ENCODE measurements around the gene TEX55.

DNA sequence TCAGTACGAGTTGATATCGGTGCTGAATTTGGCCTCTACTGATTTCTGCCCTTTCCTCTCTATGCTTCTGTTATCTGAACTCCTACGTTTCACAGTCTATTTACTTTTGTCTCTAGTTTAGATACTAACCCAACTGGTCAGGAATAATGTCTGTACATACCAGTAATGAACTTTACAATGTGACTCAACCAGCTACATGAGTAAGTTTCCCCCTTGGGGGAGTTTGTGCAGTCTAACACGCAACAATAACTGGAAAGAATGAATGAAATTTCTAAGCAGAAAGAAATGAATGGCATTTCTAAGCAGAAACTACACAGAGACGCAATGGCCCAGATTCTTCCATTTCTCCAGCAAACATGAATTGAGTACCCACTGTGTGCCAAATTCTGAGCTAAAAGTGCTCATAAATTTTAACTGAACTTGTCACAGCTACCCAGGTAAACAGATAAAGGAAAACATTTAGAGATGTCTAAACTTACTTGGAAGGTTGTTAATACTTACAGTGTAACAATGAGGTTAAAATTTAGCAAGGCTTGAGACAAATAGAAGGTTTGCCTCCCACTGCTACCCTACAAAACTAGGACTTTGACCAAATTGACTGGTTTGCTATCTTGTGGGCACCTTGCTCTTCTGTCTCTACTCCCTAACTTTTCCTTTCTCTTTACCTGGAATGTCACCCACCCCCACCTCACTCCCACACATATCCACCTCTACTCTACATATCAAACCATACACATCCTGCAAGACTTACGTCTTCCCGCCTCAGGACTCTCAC lies 39.0 kb downstream of the TEX55 start:
- TF ChIP-seq, protein P1, sequence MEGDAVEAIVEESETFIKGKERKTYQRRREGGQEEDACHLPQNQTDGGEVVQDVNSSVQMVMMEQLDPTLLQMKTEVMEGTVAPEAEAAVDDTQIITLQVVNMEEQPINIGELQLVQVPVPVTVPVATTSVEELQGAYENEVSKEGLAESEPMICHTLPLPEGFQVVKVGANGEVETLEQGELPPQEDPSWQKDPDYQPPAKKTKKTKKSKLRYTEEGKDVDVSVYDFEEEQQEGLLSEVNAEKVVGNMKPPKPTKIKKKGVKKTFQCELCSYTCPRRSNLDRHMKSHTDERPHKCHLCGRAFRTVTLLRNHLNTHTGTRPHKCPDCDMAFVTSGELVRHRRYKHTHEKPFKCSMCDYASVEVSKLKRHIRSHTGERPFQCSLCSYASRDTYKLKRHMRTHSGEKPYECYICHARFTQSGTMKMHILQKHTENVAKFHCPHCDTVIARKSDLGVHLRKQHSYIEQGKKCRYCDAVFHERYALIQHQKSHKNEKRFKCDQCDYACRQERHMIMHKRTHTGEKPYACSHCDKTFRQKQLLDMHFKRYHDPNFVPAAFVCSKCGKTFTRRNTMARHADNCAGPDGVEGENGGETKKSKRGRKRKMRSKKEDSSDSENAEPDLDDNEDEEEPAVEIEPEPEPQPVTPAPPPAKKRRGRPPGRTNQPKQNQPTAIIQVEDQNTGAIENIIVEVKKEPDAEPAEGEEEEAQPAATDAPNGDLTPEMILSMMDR (IDR thresholded peaks at IDR 0.05) = no peak
- TF ChIP-seq EP300 (IDR thresholded peaks at IDR 0.05) (no peak), POLR2A (IDR thresholded peaks at IDR 0.05) (no peak), POLR2AphosphoS5 (IDR thresholded peaks at IDR 0.05) (no peak)
